ENCODE data around the gene RAP2B.
A peak's percentile ranks its signal among the peaks of the same experiment; 100 is the strongest.

The RAP2B gene

GRCh38 chr3:153195349-153195879, 33.4 kb downstream of the RAP2B start:
- DNase-seq, result no peak

GRCh38 chr3:153209596-153209995, 47.6 kb downstream of the RAP2B start:
- peak; percentile 67 for DNase-seq

GRCh38 chr3:153210146-153210545, 48.1 kb downstream of the RAP2B start:
- no peak for DNase-seq

GRCh38 chr3:153210660-153211059, 48.6 kb downstream of the RAP2B start:
- no peak for DNase-seq

- no peak for DNase-seq
Observed at GRCh38 chr3:153215497-153215896, 53.5 kb downstream of the RAP2B start.

- DNase-seq, result no peak
Observed at GRCh38 chr3:153215966-153216365, 53.9 kb downstream of the RAP2B start.

GRCh38 chr3:153216928-153217327, 54.9 kb downstream of the RAP2B start:
- DNase-seq, result no peak

GRCh38 chr3:153219146-153219545, 57.1 kb downstream of the RAP2B start:
- DNase-seq, result no peak
